ENCODE measurements around the gene DTYMK.

DNA sequence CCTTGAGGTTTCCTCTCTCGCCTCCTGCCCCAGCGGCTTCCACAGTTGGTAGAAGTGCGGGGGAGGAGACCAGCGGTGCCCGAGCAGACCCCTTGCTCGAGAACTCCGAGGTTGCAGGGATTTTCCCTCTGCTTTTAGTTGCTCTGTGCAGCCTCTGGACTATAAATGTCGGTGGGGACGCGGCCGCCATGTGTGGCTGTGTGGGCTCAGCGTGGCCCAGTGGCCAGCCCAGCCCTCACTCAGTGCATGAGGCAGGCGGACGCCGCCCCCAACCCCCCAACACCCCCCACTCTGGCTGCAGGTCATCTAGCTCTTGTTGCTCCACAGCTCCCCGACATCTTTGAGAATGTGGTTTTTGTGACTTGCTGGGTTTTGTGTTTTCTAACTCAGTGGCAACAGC lies 32.5 kb upstream of the DTYMK start:
- TF ChIP-seq POLR2AphosphoS5 (IDR thresholded peaks at IDR 0.05) (no peak), POLR2A (IDR thresholded peaks at IDR 0.05) (no peak)

Data from gastroesophageal sphincter (tissue), 2 donors.